HepG2 (cell line): ENCODE measurements around the gene TRIM27. TPM values are rescaled to one million over a fixed set of nuclear protein-coding genes. Genes with fewer than 3 reads are reported as not detected.

Source experiments
- ARID2 ChIP-seq: sonication (generic); formaldehyde crosslinking; IDR thresholded peaks from 2 replicates; pipeline ENCODE4 v1.8.1; 2022; ENCODE audit warnings: mild to moderate bottlenecking, missing genetic modification reagents, borderline replicate concordance
- ARID5B ChIP-seq: IDR thresholded peaks from 2 replicates; pipeline ENCODE4 v1.4.0; 2020; ENCODE audit warnings: mild to moderate bottlenecking, missing genetic modification reagents
- ATF1 ChIP-seq: IDR thresholded peaks from 2 replicates; pipeline ENCODE4 v1.6.1; 2016; ENCODE audit warnings: mild to moderate bottlenecking, control low read depth
- CBFB ChIP-seq: sonication (generic); formaldehyde crosslinking; IDR thresholded peaks from 2 replicates; pipeline ENCODE4 v1.4.0; 2020; ENCODE audit warnings: missing genetic modification reagents
- HNRNPUL1 ChIP-seq: fragments of 200-400 bp; formaldehyde crosslinking; IDR thresholded peaks from 2 replicates; pipeline ENCODE4 v1.6.1; 2017; ENCODE audit warnings: low read depth, mild to moderate bottlenecking, low read length, moderate library complexity
- KDM4B ChIP-seq: sonication (generic); formaldehyde crosslinking; IDR thresholded peaks from 2 replicates; pipeline ENCODE4 v1.4.0; 2020; ENCODE audit warnings: missing genetic modification reagents
- KDM5B ChIP-seq: sonication (generic); formaldehyde crosslinking; IDR thresholded peaks from 2 replicates; pipeline ENCODE4 v1.4.0; 2020; ENCODE audit warnings: missing genetic modification reagents, mild to moderate bottlenecking, borderline replicate concordance
- NR2F6 ChIP-seq, 2 experiments: IDR thresholded peaks; 2 replicates each; pipeline ENCODE4 v1.6.1; 2016; ENCODE audit warnings: antibody characterized with exemption in 1 of 2, mild to moderate bottlenecking in 1 of 2
- PHF20 ChIP-seq: sonication (generic); formaldehyde crosslinking; IDR thresholded peaks from 2 replicates; pipeline ENCODE4 v1.5.0; 2020; ENCODE audit warnings: mild to moderate bottlenecking, missing genetic modification reagents
- SALL1 ChIP-seq: sonication (generic); formaldehyde crosslinking; IDR thresholded peaks from 2 replicates; pipeline ENCODE4 v1.8.0; 2022; ENCODE audit warnings: mild to moderate bottlenecking, missing genetic modification reagents
- THAP11 ChIP-seq: IDR thresholded peaks from 2 replicates; pipeline ENCODE4 v1.6.1; 2016; ENCODE audit warnings: missing biosample characterization, missing genetic modification reagents
- TOPORS ChIP-seq: sonication (generic); formaldehyde crosslinking; IDR thresholded peaks from 2 replicates; pipeline ENCODE4 v1.8.0; 2023; ENCODE audit warnings: mild to moderate bottlenecking, missing genetic modification reagents
- polyA plus RNA-seq, 8 experiments: library from polyadenylated mRNA; depleted of rRNA in 3 of 8; stranded (reverse) in 7 of 8; unstranded in 1 of 8; fragments of >200 nt; fragmentation: Illumina TruSeq in 4 of 8; extraction: Trizol in 4 of 8; gene quantifications; 2 replicates each; pipeline versions ENCODE4 v1.2.1 to v1.2.3, GENCODE V29; 2011 to 2016; ENCODE audit warnings: low read depth in 4 of 8, missing spikeins in 1 of 8, mixed read lengths in 1 of 8; ENCODE audit not compliant: insufficient read depth in 1 of 8
- total RNA-seq, 5 experiments: library from RNA; depleted of rRNA; stranded (reverse); fragments of >200 nt; fragmentation: Illumina TruSeq; extraction: Trizol; gene quantifications; 2 replicates each; pipeline ENCODE4 v1.2.3, GENCODE V29; 2016; ENCODE audit warnings: low read depth in 1 of 5
- TF ChIP-seq, protein P1 (sequence below): sonication (generic); formaldehyde crosslinking; IDR thresholded peaks from 2 replicates; pipeline ENCODE4 v1.4.0; 2020; ENCODE audit warnings: mild to moderate bottlenecking, low read depth, missing genetic modification reagents
- TF ChIP-seq, protein P2 (sequence below), 2 experiments: fragments of 450-650 bp in 1 of 2; sonication (generic) in 1 of 2; formaldehyde crosslinking; IDR thresholded peaks; 2 replicates each; pipeline versions ENCODE4 v1.5.0 to v1.8.0; 2020 to 2022; ENCODE audit warnings: mild to moderate bottlenecking in 1 of 2, missing genetic modification reagents in 1 of 2
- TF ChIP-seq, protein P3 (sequence below): IDR thresholded peaks from 2 replicates; pipeline ENCODE4 v1.6.1; 2016
- TF ChIP-seq, protein P4 (sequence below): sonication (generic); formaldehyde crosslinking; IDR thresholded peaks from 2 replicates; pipeline ENCODE4 v1.5.0; 2020; ENCODE audit warnings: missing genetic modification reagents

The TRIM27 gene
- total and polyA plus RNA-seq, 2 of the 13 experiments (the other 11 are each of a cell fraction or from before 2014, with no cell fraction given) = 88.6 to 112 TPM

- TF ChIP-seq SALL1 (CRISPR knock-in tag) = peak; percentile 63
- TF ChIP-seq, protein P1, sequence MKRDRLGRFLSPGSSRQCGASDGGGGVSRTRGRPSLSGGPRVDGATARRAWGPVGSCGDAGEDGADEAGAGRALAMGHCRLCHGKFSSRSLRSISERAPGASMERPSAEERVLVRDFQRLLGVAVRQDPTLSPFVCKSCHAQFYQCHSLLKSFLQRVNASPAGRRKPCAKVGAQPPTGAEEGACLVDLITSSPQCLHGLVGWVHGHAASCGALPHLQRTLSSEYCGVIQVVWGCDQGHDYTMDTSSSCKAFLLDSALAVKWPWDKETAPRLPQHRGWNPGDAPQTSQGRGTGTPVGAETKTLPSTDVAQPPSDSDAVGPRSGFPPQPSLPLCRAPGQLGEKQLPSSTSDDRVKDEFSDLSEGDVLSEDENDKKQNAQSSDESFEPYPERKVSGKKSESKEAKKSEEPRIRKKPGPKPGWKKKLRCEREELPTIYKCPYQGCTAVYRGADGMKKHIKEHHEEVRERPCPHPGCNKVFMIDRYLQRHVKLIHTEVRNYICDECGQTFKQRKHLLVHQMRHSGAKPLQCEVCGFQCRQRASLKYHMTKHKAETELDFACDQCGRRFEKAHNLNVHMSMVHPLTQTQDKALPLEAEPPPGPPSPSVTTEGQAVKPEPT (CRISPR knock-in tag) = no peak
- TF ChIP-seq ARID2 (CRISPR knock-in tag) = no peak
- 0 out of 2 replicates have a peak, but pooled peaks have one; percentile 38 for TF ChIP-seq TOPORS (CRISPR knock-in tag)
- peak; percentile 61 for TF ChIP-seq ATF1 (CRISPR knock-in tag)
- peak; percentile 81 for TF ChIP-seq THAP11 (CRISPR knock-in tag)
- no peak for TF ChIP-seq HNRNPUL1
- no peak for TF ChIP-seq NR2F6 (IDR thresholded peaks at IDR 0.05)
- no peak for TF ChIP-seq NR2F6 (CRISPR knock-in tag; IDR thresholded peaks at IDR 0.05)
- TF ChIP-seq KDM4B (CRISPR knock-in tag) = peak; percentile 78; the same call in 1 of the 2 replicates
- TF ChIP-seq, protein P2, sequence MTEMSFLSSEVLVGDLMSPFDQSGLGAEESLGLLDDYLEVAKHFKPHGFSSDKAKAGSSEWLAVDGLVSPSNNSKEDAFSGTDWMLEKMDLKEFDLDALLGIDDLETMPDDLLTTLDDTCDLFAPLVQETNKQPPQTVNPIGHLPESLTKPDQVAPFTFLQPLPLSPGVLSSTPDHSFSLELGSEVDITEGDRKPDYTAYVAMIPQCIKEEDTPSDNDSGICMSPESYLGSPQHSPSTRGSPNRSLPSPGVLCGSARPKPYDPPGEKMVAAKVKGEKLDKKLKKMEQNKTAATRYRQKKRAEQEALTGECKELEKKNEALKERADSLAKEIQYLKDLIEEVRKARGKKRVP (CRISPR knock-in tag; IDR thresholded peaks at IDR 0.05) = no peak
- peak; percentile 80 for TF ChIP-seq ARID5B
- 0 out of 2 replicates have a peak, but pooled peaks have one; percentile 59 for TF ChIP-seq CBFB (CRISPR knock-in tag)
- TF ChIP-seq, protein P3, sequence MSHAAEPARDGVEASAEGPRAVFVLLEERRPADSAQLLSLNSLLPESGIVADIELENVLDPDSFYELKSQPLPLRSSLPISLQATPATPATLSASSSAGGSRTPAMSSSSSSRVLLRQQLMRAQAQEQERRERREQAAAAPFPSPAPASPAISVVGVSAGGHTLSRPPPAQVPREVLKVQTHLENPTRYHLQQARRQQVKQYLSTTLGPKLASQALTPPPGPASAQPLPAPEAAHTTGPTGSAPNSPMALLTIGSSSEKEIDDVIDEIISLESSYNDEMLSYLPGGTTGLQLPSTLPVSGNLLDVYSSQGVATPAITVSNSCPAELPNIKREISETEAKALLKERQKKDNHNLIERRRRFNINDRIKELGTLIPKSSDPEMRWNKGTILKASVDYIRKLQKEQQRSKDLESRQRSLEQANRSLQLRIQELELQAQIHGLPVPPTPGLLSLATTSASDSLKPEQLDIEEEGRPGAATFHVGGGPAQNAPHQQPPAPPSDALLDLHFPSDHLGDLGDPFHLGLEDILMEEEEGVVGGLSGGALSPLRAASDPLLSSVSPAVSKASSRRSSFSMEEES (CRISPR knock-in tag) = peak; percentile 40; the same call in 1 of the 2 replicates
- no peak for TF ChIP-seq KDM5B (CRISPR knock-in tag)
- TF ChIP-seq PHF20 (CRISPR knock-in tag) = no peak
- TF ChIP-seq, protein P4, sequence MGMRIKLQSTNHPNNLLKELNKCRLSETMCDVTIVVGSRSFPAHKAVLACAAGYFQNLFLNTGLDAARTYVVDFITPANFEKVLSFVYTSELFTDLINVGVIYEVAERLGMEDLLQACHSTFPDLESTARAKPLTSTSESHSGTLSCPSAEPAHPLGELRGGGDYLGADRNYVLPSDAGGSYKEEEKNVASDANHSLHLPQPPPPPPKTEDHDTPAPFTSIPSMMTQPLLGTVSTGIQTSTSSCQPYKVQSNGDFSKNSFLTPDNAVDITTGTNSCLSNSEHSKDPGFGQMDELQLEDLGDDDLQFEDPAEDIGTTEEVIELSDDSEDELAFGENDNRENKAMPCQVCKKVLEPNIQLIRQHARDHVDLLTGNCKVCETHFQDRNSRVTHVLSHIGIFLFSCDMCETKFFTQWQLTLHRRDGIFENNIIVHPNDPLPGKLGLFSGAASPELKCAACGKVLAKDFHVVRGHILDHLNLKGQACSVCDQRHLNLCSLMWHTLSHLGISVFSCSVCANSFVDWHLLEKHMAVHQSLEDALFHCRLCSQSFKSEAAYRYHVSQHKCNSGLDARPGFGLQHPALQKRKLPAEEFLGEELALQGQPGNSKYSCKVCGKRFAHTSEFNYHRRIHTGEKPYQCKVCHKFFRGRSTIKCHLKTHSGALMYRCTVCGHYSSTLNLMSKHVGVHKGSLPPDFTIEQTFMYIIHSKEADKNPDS (CRISPR knock-in tag) = no peak
Observed at GRCh38 chr6:28944412-28944865, 20.7 kb upstream of the TRIM27 start (continued).
